T1000 (cell line): ENCODE measurements around the gene DENND4A.

Experiments used
- DNase-seq: peaks from one replicate; lab custom pipeline; 2025; ENCODE audit warnings: mixed read lengths; lab: John Stamatoyannopoulos, UW

DENND4A gene

GRCh38 chr15:65792138-65792987, at the start of gene DENND4A:
TSS of gene DENND4A (minus strand) at chr15:65792293. CDS start at chr15:65756450, 35,843 bp downstream.
- DNase-seq: peak; percentile 96

DNA sequence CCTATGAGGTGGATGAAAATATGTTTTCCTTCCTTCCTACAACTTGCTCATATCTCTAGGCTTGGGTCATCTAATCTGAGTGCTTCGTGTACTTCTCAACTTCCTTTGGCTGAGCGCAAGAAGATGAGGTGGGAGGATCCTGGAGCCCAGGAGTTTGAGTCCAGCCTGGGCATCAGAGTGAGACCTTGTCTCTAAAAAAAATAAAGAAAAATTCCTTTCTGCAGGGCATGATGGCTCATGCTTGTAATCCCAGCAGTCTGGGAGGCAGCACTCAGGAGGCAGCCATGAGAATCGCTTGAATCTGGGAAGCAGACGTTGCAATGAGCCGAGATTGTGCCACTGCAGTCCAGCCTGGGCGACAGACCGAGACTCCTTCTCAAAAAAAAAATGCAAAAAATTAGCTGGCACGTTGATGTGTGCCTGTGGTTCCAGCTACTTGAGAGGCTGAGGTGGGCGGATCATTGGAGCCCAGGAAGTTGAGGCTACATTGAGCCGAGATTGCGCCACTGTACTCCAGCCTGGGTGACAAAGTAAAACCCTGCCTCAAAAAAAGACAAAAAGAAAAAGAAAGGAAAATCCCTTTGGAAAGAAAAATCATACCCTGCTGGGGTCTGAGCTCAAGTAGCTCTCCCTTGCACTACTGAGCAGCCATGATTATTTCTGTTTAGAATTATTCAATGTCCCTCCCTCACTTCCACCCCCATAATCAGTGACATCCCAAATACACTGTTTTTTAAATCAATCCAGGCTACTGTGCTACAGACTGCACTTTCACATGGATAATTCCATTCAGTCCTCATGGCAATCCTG, 49.2 kb upstream of the DENND4A start:
- DNase-seq: no peak

DNA sequence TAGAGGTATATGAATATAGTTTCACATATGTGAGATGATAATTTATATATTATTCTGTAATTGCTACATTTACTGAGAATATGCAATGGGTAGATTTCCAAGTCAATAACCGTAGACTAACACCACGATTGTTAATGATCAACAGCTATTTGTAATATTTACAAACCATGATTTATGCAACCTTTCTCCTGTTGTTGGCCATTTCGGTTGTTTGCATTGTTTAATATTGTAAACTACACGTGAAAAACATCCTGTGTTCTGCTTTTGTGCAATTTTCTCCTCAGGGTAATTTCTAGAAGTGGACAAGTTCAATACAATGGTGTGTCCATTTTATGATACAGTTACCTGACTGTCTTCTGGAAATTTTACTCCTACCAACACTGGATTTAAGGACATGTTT, 47.9 kb upstream of the DENND4A start:
- DNase-seq: no peak

DNA sequence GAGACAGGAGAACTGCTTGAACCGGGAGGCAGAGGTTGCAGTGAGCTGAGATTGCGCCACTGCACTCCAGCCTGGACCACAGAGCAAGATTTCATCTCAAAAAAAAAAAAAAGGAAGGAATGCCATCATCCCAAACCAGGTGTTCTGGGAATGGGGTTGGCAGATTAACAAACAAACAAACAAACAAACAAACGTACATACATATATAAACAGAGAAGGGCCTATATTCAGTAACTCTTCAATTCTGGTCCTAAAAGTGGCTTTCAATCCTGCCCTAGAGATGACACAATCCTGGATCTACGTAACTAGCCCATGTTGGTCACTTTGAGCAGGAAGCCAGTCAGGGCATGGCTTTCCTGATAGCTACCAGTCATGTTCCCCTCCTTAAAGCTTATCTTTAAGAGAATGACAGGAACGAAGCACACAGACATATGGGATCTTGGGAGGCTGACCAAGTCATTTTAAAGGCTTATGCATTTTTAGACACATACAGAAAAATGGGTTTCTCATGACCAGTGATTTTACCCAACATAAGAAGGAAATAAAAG, 47.3 kb upstream of the DENND4A start:
- DNase-seq: no peak

DNA sequence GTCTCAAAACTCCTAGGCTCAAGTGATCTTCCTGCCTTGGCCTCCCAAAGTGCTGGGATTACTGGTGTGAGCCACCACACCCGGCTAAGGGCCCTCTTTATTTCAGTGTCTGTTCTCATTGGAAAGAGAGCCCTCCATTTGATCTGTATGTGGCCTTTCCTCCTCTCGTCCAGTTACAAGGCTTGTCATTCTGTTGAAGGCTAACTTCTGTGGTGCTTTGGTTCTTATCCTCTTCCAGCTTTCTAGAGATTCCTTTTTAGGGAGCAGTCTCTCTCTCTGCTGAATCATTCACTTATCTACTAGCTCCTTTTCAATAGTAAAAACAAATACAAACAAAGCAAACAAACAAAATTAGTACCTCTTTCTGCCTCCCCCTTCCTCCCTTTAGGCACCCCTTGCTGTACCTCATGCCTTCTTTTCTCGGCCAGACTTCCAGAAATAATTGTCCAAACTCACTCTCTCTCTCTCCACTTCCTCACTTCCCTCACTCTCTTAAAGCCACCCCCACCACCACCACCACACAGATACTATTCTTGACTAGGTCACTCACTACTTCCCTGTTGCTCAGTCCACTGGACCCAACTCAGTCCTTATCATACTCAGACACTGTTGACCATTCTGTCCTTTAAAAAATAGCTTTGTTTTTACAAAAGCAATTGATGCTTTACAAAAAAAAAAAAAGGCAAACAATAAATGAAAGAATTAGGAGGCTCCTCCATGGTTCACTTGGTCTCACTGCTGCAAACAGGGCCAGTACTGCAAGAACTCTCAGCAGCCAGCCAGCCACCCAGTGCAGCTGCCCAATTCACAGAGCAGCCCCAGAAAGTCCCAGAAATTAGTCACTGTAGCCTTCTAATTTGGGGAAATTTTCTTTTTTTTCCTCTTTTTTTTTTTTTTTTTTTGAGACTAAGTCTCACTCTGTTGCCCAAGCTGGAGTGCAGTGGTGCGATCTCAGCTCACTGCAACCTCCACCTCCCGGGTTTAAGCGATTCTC, 45.5 kb upstream of the DENND4A start:
- no peak for DNase-seq

DNA sequence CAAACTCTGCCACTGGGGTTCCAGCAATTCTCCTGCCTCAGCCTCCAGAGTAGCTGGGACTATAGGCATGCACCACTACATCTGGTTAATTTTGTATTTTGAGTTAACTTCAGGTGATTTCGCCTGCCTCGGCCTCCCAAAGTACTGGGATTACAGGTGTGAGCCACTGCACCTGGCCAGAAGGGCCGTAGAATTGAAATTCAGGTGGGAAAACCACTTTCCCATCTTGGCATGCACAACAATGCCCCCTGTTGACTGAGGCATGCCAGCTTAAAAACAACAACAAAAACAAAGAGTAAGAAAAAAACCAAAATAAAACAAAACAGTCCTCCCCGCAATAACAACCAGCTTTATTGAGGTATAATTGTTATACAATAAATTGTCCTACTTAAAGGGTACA, 44.6 kb upstream of the DENND4A start:
- DNase-seq: no peak

GRCh38 chr15:65835447-65835846, 43.4 kb upstream of the DENND4A start:
- DNase-seq: no peak

- DNase-seq: no peak
Measured at GRCh38 chr15:65834603-65835282, 42.6 kb upstream of the DENND4A start.

DNA sequence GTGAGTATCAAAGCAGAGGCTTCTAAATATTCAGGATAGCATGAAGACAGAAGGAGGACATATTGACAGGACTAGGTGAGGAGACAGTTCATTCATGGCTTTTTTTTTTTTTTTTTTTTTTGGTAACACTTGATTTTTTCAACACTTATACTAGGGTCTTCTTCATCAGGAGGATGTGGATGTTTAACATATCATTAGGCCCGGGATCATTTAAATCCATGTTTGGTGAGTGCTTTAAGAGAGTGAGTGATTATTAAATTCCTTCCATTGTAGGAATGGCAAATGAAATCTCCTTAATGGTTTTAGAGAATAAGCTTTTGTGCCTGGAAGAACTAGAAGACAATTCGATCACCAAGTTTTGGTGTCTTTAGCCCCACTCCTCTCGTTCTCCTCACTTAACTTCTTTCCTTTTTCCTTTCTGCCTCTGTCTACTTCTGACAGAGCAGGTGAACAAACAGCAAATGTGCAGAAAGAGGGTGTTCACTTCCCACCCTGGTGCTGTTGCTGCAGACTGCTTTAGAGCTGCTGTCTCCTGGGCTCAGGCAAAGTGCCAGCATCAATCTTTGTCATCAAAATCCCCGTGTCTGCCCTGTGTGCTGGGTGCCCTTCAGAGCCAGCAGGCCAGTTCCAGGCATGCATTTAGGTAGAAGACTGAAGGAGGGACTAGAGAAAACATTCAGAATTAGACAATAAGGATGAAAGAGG, 41.6 kb upstream of the DENND4A start:
- no peak for DNase-seq

DNA sequence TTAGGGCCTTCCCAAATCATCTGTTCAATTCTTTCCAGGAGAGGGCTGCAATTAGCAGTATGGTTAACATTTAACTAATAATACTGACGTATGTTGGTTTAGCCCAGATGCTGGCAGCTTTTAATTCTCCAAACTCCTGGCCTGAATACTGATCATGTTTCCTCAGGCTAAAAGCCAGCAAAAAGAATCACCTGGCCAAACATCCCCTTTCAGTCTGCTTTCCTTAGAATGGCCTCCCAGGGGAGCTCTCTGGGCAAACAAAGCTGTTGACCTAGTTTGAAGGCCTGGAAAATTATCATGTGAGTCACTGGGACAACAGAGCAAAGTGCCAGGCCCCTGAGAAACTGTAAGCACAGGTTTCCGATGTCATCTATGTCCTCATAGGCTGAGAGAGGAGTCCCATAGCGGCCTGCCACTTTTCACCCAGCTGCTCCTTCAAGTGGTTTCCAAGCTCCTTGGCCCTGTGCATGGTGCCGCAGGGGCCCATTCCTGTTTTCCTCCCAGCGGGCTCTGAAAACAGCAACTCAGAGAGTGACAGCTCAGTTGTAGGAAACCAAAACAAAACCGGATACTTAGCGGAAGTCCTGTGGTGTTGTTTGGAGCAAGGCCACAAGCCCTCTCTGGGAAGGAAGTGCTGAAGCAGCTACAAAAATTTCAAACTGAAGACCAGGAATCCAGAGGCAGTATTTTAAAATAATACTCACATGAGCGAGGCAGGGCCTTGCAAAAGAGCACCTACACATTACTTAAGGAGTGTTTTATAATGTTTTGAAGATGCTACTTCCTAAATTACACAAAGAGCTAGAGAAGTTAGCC, 40.7 kb upstream of the DENND4A start:
- peak; percentile 88 for DNase-seq

- no peak for DNase-seq
Measured at GRCh38 chr15:65829130-65829764, 37.2 kb upstream of the DENND4A start.

DNA sequence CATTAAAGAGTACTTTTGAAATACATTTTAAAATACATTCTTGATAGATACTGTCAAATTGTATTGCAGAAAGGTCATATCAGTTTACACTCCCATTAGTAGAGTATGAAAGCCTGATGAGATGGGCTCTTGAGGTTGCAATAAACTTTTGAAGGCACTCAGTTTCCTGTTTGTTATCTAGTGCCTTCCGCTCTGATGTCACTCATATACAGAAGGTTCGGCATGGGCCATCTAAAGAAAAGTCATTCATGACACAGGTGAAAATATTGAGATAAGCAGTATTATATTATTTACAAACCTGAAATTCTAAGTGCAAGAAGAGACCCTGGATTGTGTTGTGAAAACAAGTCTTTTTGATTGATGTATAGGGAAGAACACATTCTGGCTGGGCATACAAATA, 36.5 kb upstream of the DENND4A start:
- DNase-seq: no peak

GRCh38 chr15:65827065-65827464, 35.0 kb upstream of the DENND4A start:
- DNase-seq: no peak

GRCh38 chr15:65824941-65825544, 33.0 kb upstream of the DENND4A start:
- DNase-seq: no peak

- no peak for DNase-seq
Measured at GRCh38 chr15:65824031-65824743, 32.1 kb upstream of the DENND4A start.

DNA sequence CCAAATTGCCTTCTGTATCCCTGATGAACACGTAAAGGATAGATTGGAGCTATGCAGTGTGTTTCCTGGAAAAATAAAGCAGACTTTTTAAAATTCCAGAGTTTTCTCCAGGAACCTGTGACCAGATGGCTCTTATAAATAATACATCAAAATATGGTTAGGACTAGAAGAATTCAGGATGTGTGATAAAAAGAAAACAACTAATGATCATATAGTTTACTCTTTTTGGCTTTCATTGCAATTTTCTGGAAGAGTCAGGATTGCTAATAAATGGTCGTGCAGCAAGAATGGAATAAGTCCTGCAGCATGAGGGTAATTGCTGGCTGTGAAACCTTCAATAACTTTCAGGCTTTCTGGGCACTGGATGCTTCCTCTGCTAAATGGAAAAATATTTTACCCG, 30.2 kb upstream of the DENND4A start:
- no peak for DNase-seq

GRCh38 chr15:65821070-65821469, 29.0 kb upstream of the DENND4A start:
- no peak for DNase-seq

- DNase-seq: no peak
Measured at GRCh38 chr15:65819563-65819960, 27.5 kb upstream of the DENND4A start.
